ENCODE data around the gene SS18.

GRCh38 chr18:26096852-26097251, 6.4 kb upstream of the SS18 start:
- TF ChIP-seq POLR2A (IDR thresholded peaks at IDR 0.05; ENCODE audit: low read depth, low read length) = no peak
- no peak for TF ChIP-seq TAF1 (IDR thresholded peaks at IDR 0.05; ENCODE audit: borderline replicate concordance, low read depth, low read length)
- TF ChIP-seq POLR2AphosphoS5 (IDR thresholded peaks at IDR 0.05; ENCODE audit: low read depth, low read length) = no peak

Measured in GM12892 (cell line).